IMR-90 (cell line): ENCODE measurements around the gene IFT74. TPM values are rescaled to one million over a fixed set of nuclear protein-coding genes. Genes with fewer than 3 reads are reported as not detected.

Experiments used
- ATAC-seq: fragments of 200-7000 bp; cut with Tn5 transposase; 2 replicates; pipeline ENCODE4 v1.9.1; 2020; ENCODE audit warnings: low read depth, mild to moderate bottlenecking, moderate library complexity
- BruUV-seq: library from RNA; stranded (reverse); fragments of 400-500 nt; replicated peaks from 2 replicates; lab custom pipeline; 2021; lab: Mats Ljungman, UMichigan
- CTCF ChIA-PET: fragments of 300-600 bp; formaldehyde crosslinking; extraction: SDS; loops from one replicate; lab custom pipeline; 2021; ENCODE audit warnings: antibody characterized with exemption; lab: Yijun Ruan, JAX
- POLR2A ChIA-PET: fragments of 300-600 bp; sonication (Branson Sonifier 250); formaldehyde crosslinking; loops from one replicate; lab custom pipeline; 2022; ENCODE audit warnings: antibody characterized with exemption; ENCODE audit not compliant: unreplicated experiment; lab: Charles Lee
- DNase-seq: peaks from one replicate; pipeline ENCODE4 v3.0.0; 2013
- H2AFZ ChIP-seq: replicated peaks from 2 replicates; pipeline ENCODE3; 2013; ENCODE audit warnings: low read length, mild to moderate bottlenecking; ENCODE audit not compliant: poor library complexity
- H2AK5ac ChIP-seq: 2 replicates; pipeline ENCODE4 v1.6.1; 2013; ENCODE audit warnings: low read depth, low read length, inconsistent platforms
- H2AK9ac ChIP-seq: replicated peaks from 2 replicates; pipeline ENCODE3; 2013; ENCODE audit warnings: mild to moderate bottlenecking, low read depth, low read length, moderate library complexity; ENCODE audit not compliant: poor library complexity
- H2BK120ac ChIP-seq: 2 replicates; pipeline ENCODE4 v1.6.1; 2013; ENCODE audit warnings: low read depth, low read length, inconsistent platforms
- H2BK15ac ChIP-seq: 3 replicates; pipeline ENCODE4 v1.6.1; 2013; ENCODE audit warnings: low read depth, low read length, inconsistent platforms
- H2BK20ac ChIP-seq: 2 replicates; pipeline ENCODE4 v1.6.1; 2013; ENCODE audit warnings: low read depth, mild to moderate bottlenecking, inconsistent platforms, low read length, moderate library complexity
- H2BK5ac ChIP-seq: 2 replicates; pipeline ENCODE4 v1.6.1; 2013; ENCODE audit warnings: mild to moderate bottlenecking, low read depth, low read length, inconsistent platforms; ENCODE audit not compliant: poor library complexity, severe bottlenecking
- H3K14ac ChIP-seq: replicated peaks from 2 replicates; pipeline ENCODE4 v1.6.1; 2013; ENCODE audit warnings: low read depth, low read length, inconsistent platforms
- H3K18ac ChIP-seq: 2 replicates; pipeline ENCODE4 v1.6.1; 2013; ENCODE audit warnings: low read depth, low read length, control low read depth
- H3K23ac ChIP-seq: 2 replicates; pipeline ENCODE4 v1.6.1; 2013; ENCODE audit warnings: low read depth, low read length, inconsistent platforms
- H3K27ac ChIP-seq: 2 replicates; pipeline ENCODE4 v1.5.1; 2013; ENCODE audit warnings: mild to moderate bottlenecking, control low read depth, low read length; ENCODE audit not compliant: insufficient read depth
- H3K27me3 ChIP-seq: 2 replicates; pipeline ENCODE4 v1.6.1; 2013; ENCODE audit warnings: low read length; ENCODE audit not compliant: control insufficient read depth, insufficient read depth
- H3K36me3 ChIP-seq: 2 replicates; pipeline ENCODE4 v1.6.1; 2013; ENCODE audit warnings: low read length, mixed read lengths; ENCODE audit not compliant: control insufficient read depth, insufficient read depth
- H3K4ac ChIP-seq: 2 replicates; pipeline ENCODE4 v1.6.1; 2013; ENCODE audit warnings: low read depth, low read length, inconsistent platforms
- H3K4me1 ChIP-seq: 2 replicates; pipeline ENCODE4 v1.6.1; 2013; ENCODE audit warnings: low read length, mixed read lengths; ENCODE audit not compliant: control insufficient read depth, insufficient read depth
- H3K4me2 ChIP-seq: 2 replicates; pipeline ENCODE4 v1.6.1; 2013; ENCODE audit warnings: low read depth, mild to moderate bottlenecking, control low read depth, low read length, moderate library complexity
- H3K4me3 ChIP-seq: 2 replicates; pipeline ENCODE4 v1.5.1; 2013; ENCODE audit warnings: low read depth, mild to moderate bottlenecking, control low read depth, low read length, moderate library complexity; ENCODE audit not compliant: insufficient read depth
- H3K56ac ChIP-seq: 2 replicates; pipeline ENCODE4 v1.6.1; 2013; ENCODE audit warnings: low read length, inconsistent platforms; ENCODE audit not compliant: insufficient read depth; ENCODE audit errors: extremely low read depth
- H3K79me1 ChIP-seq, 2 experiments: 2 replicates each; pipeline ENCODE4 v1.6.1; 2013; ENCODE audit warnings: low read length in 2 of 2, inconsistent platforms in 1 of 2, low read depth in 1 of 2
- H3K9ac ChIP-seq: 2 replicates; pipeline ENCODE4 v1.6.1; 2013; ENCODE audit warnings: low read depth, low read length, control low read depth
- H3K9me1 ChIP-seq: 2 replicates; pipeline ENCODE4 v1.6.1; 2013; ENCODE audit warnings: low read length, inconsistent platforms; ENCODE audit not compliant: insufficient read depth
- H3K9me3 ChIP-seq: 2 replicates; pipeline ENCODE4 v1.6.1; 2013; ENCODE audit warnings: low read length; ENCODE audit not compliant: control insufficient read depth, insufficient read depth
- H4K20me1 ChIP-seq: 2 replicates; pipeline ENCODE4 v1.6.1; 2013; ENCODE audit warnings: low read length, inconsistent platforms; ENCODE audit not compliant: insufficient read depth
- H4K5ac ChIP-seq: 2 replicates; pipeline ENCODE4 v1.6.1; 2013; ENCODE audit warnings: mild to moderate bottlenecking, low read depth, low read length, control low read depth
- H4K8ac ChIP-seq, 2 experiments: 2 replicates each; pipeline ENCODE4 v1.6.1; 2013; ENCODE audit warnings: low read depth in 2 of 2, low read length in 2 of 2, control low read depth in 1 of 2, inconsistent platforms in 1 of 2
- H4K91ac ChIP-seq: 2 replicates; pipeline ENCODE4 v1.6.1; 2013; ENCODE audit warnings: low read depth, low read length, inconsistent platforms; ENCODE audit not compliant: insufficient read depth
- BHLHE40 ChIP-seq: fragments of 150-350 bp; IDR thresholded peaks from 2 replicates; pipeline ENCODE4 v1.6.1; 2016; ENCODE audit warnings: mild to moderate bottlenecking, low read depth, low read length
- CEBPB ChIP-seq: IDR thresholded peaks from 2 replicates; pipeline ENCODE4 v1.6.1; 2012; ENCODE audit warnings: low read depth, low read length, improper control_type of control experiment
- FOS ChIP-seq: fragments of 150-350 bp; IDR thresholded peaks from 2 replicates; pipeline ENCODE4 v1.6.1; 2016; ENCODE audit warnings: low read depth, low read length
- MAZ ChIP-seq: IDR thresholded peaks from 2 replicates; pipeline ENCODE4 v1.6.1; 2012; ENCODE audit warnings: low read depth, mild to moderate bottlenecking, low read length, improper control_type of control experiment, moderate library complexity, borderline replicate concordance
- RFX5 ChIP-seq: IDR thresholded peaks from 2 replicates; pipeline ENCODE4 v1.8.0; 2012; ENCODE audit warnings: low read depth, mild to moderate bottlenecking, low read length, moderate library complexity
- WGBS, 2 experiments: methylation state at CpG; one replicate each; pipeline versions ENCODE4 v1.1.5 to v1.1.7; 2013; ENCODE audit warnings: missing lambda C conversion rate in 2 of 2; ENCODE audit not compliant: insufficient read length in 1 of 2; ENCODE audit errors: extremely low coverage in 2 of 2; 5-methylcytosine and 5-hydroxymethylcytosine counted together
- dilution Hi-C: fragments of 300-500 bp; cut with HindIII; formaldehyde crosslinking; loops from one replicate; pipeline ENCODE4 v1.14.3; 2018; ENCODE audit warnings: low sequenced_read_pairs; ENCODE audit not compliant: unreplicated experiment
- in situ Hi-C: fragments of 300-500 bp; cut with MboI; formaldehyde crosslinking; loops from 3 replicates; pipeline ENCODE4 v1.14.3; 2019; ENCODE audit warnings: low sequenced_read_pairs, inconsistent platforms, mixed read lengths
- intact Hi-C: fragments of 100-400 bp; cut with micrococcal nuclease; formaldehyde crosslinking; loops from 2 replicates; pipeline ENCODE4 v1.10.0; 2022
- polyA plus RNA-seq, 3 experiments: library from polyadenylated mRNA; depleted of rRNA; stranded (reverse); fragments of >200 nt; gene quantifications; 2 replicates each; pipeline ENCODE4 v1.2.3, GENCODE V29; 2012; ENCODE audit warnings: low replicate concordance in 1 of 3
- total RNA-seq: library from RNA; depleted of rRNA; stranded (reverse); fragments of >200 nt; gene quantifications from 2 replicates; pipeline ENCODE4 v1.2.3, GENCODE V29; 2012

IFT74 gene
- total and polyA plus RNA-seq, 2 of the 4 experiments (the other 2 are of a cell fraction), result 4.6 to 12.2 TPM

GRCh38 chr9:27108981-27109541, 152.8 kb downstream of the IFT74 start, which contains the start of gene TEK:
Gene TEK, plus strand, starts transcription at chr9:27109225. Its CDS starts 366 bp downstream, at chr9:27109591.
- Histone ChIP-seq H3K4me3 (peak within 1 kb of the TSS; percentile 55), H3K27ac (peak within 1 kb of the TSS; percentile 95), H3K4me1 (peaks cover 11% of the 10 kb centered on the region), H3K27me3 (no peaks in the 10 kb centered on the region), H2BK20ac (peak within 1 kb of the TSS; percentile 96), H3K9me3 (no peaks in the 10 kb centered on the region), H3K18ac (peak within 1 kb of the TSS; percentile 100), H3K4me2 (peak within 1 kb of the TSS; percentile 87), H2AFZ (peak within 1 kb of the TSS; percentile 88), H3K56ac (peak within 1 kb of the TSS; percentile 95), H3K79me1 (peaks cover 2 to 34% of the 10 kb centered on the region in 2 experiments), H3K14ac (peak within 1 kb of the TSS; percentile 100), H3K9ac (peak within 1 kb of the TSS; percentile 99), H4K91ac (peak within 1 kb of the TSS; percentile 98), H3K36me3 (peaks cover 4% of the 10 kb centered on the region; the same call in 1 of the 2 replicates), H4K8ac (peak within 1 kb of the TSS; percentile 59 to 96), H2BK120ac (peak within 1 kb of the TSS; percentile 99), H3K4ac (peak within 1 kb of the TSS; percentile 96), H2BK5ac (peak within 1 kb of the TSS; percentile 96), H2AK5ac (peak within 1 kb of the TSS; percentile 57; the same call in 1 of the 2 replicates), H4K5ac (peak within 1 kb of the TSS; percentile 91), H2AK9ac (peak within 1 kb of the TSS; percentile 89), H3K9me1 (no peaks in the 10 kb centered on the region), H4K20me1 (no peaks in the 10 kb centered on the region), H3K23ac (peak within 1 kb of the TSS; percentile 98), H2BK15ac (peak within 1 kb of the TSS; percentile 37)
- ChIA-PET CTCF (interaction anchor here (0.5 kb wide), 1 partner anchor 89 kb away, joined by 4 read pairs; no protein-coding TSS in a partner anchor), POLR2A (interaction anchor here (0.5 to 1.0 kb wide), 3 partner anchors 17 to 38 kb away, joined by 3 to 16 read pairs (median 4); no protein-coding TSS in a partner anchor)
- ATAC-seq (peak; percentile 57), DNase-seq (peak; percentile 44)
- BruUV-seq, result no TSS peak
- dilution Hi-C loops, result no loop called here
- WGBS, 2 experiments, result 40% methylated on average over 1 of the region's 9 CpGs; no CpG with 5 or more reads in 1 of the 2 experiments
- TF ChIP-seq FOS (no peak), BHLHE40 (no peak), MAZ (no peak), CEBPB (no peak), RFX5 (no peak)
- in situ Hi-C loops, result no loop called here
- intact Hi-C loops, result loop anchor here (1.0 kb wide), 1 partner anchor 76 kb away; no protein-coding TSS in a partner anchor
